ENCODE results near the gene RNF207.

Gene RNF207

GRCh38 chr1:6233376-6233775 is 27.5 kb downstream of the RNF207 start:
- TF ChIP-seq EGR1 (IDR thresholded peaks at IDR 0.05) (no peak), FOXM1 (IDR thresholded peaks at IDR 0.05; ENCODE audit: borderline replicate concordance, low read depth) (no peak), TCF12 (IDR thresholded peaks at IDR 0.05; ENCODE audit: low read depth) (no peak), ZBTB7A (IDR thresholded peaks at IDR 0.05; ENCODE audit: low read depth) (no peak), REST (IDR thresholded peaks at IDR 0.05; ENCODE audit: low read depth) (no peak), MAX (IDR thresholded peaks at IDR 0.05) (no peak), YY1 (IDR thresholded peaks at IDR 0.05; ENCODE audit: low read depth) (no peak), RAD21 (IDR thresholded peaks at IDR 0.05; ENCODE audit: low read depth) (no peak), TEAD4 (IDR thresholded peaks at IDR 0.05) (no peak), USF1 (IDR thresholded peaks at IDR 0.05) (no peak), TAF1 (IDR thresholded peaks at IDR 0.05; ENCODE audit: low read depth) (no peak), CREB1 (IDR thresholded peaks at IDR 0.05; ENCODE audit: low read depth) (no peak), NFIC (IDR thresholded peaks at IDR 0.05) (no peak), EP300 (IDR thresholded peaks at IDR 0.05; ENCODE audit: borderline replicate concordance) (no peak)

GRCh38 chr1:6234502-6235295 is 28.8 kb downstream of the RNF207 start:
- TF ChIP-seq MAX (IDR thresholded peaks at IDR 0.05) (no peak), FOXM1 (IDR thresholded peaks at IDR 0.05; ENCODE audit: borderline replicate concordance, low read depth) (no peak), NFIC (IDR thresholded peaks at IDR 0.05) (no peak), ZBTB7A (IDR thresholded peaks at IDR 0.05; ENCODE audit: low read depth) (no peak), YY1 (IDR thresholded peaks at IDR 0.05; ENCODE audit: low read depth) (no peak), CREB1 (IDR thresholded peaks at IDR 0.05; ENCODE audit: low read depth) (no peak), EP300 (IDR thresholded peaks at IDR 0.05; ENCODE audit: borderline replicate concordance) (no peak), TAF1 (IDR thresholded peaks at IDR 0.05; ENCODE audit: low read depth) (no peak), REST (IDR thresholded peaks at IDR 0.05; ENCODE audit: low read depth) (no peak), TCF12 (IDR thresholded peaks at IDR 0.05; ENCODE audit: low read depth) (no peak), TEAD4 (IDR thresholded peaks at IDR 0.05) (no peak), EGR1 (IDR thresholded peaks at IDR 0.05) (no peak), USF1 (IDR thresholded peaks at IDR 0.05) (no peak), CEBPB (IDR thresholded peaks at IDR 0.05) (no peak), RAD21 (IDR thresholded peaks at IDR 0.05; ENCODE audit: low read depth) (no peak)

- TF ChIP-seq CEBPB (IDR thresholded peaks at IDR 0.05) (no peak), EGR1 (IDR thresholded peaks at IDR 0.05) (peak; percentile 13; the same call in 1 of the 2 replicates)
Measured at GRCh38 chr1:6235296-6235677, 29.4 kb downstream of the RNF207 start.

DNA sequence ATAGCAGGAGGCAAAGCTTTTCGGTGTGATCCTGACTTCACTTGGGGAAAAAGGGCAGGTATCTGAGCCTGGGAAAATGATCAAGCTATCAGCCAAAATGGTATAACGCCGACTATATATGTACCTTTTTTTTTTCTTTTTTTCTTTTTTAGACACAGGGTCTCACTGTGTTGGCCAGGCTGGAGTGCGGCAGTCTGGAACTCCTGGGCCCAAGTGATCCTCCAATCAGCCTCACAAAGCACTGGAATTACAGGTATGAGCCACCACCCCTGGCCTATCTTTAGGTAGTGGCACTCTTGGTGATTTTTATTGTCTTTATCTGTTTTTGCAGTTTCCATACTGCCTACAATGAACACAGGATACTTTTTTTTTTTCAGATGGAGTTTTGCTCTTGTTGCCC is 31.2 kb downstream of the RNF207 start:
- TF ChIP-seq ZBTB7A (IDR thresholded peaks at IDR 0.05; ENCODE audit: low read depth): no peak

- TF ChIP-seq RAD21 (IDR thresholded peaks at IDR 0.05; ENCODE audit: low read depth) (no peak), YY1 (IDR thresholded peaks at IDR 0.05; ENCODE audit: low read depth) (no peak), ZBTB7A (IDR thresholded peaks at IDR 0.05; ENCODE audit: low read depth) (no peak)
Measured at GRCh38 chr1:6239213-6239752, 33.4 kb downstream of the RNF207 start.

DNA sequence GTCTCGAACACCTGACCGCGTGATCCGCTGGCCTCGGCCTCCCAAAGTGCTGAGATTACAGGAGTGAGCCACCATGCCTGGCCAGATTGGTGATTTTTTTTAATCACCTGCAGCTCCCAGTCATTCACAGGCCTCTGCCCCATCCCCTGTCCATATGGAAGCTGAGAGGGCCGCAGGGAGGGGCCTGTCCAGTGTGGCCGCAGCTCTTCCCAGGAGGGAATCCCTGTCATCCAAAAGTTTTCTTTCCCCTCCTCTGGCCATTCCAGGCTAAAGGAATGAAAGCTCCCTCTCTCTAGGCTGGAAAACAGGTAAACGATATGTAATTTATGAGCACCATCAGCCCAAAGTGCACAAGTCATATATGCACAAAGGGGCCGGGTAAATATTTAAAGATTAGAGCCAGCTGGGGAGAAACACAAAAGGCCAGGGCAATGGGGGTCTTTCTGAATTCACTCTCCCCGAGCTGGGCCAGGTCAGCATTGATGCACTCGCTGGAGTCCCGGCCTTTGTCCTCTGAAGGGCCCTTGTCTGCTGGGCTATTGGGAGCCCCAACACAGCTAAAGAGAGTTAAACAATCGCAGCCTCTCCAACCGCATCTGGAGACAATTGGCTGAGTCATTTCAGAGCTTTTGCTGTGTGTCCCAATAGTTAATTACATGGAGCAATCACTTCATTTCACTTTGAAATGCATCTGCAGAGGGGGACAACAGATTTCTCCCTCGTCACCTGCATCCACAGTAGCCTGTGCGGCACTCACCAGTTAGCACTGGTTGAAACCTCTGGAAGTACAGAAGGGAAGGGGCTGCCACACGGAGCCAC is 34.2 kb downstream of the RNF207 start:
- TF ChIP-seq TCF12 (IDR thresholded peaks at IDR 0.05; ENCODE audit: low read depth) (no peak), MAX (IDR thresholded peaks at IDR 0.05) (no peak), YY1 (IDR thresholded peaks at IDR 0.05; ENCODE audit: low read depth) (no peak), FOXM1 (IDR thresholded peaks at IDR 0.05; ENCODE audit: borderline replicate concordance, low read depth) (no peak), REST (IDR thresholded peaks at IDR 0.05; ENCODE audit: low read depth) (no peak), USF1 (IDR thresholded peaks at IDR 0.05) (no peak), EGR1 (IDR thresholded peaks at IDR 0.05) (no peak), CEBPB (IDR thresholded peaks at IDR 0.05) (no peak), CREB1 (IDR thresholded peaks at IDR 0.05; ENCODE audit: low read depth) (no peak), NFIC (IDR thresholded peaks at IDR 0.05) (no peak), ZBTB7A (IDR thresholded peaks at IDR 0.05; ENCODE audit: low read depth) (no peak), RAD21 (IDR thresholded peaks at IDR 0.05; ENCODE audit: low read depth) (no peak), TEAD4 (IDR thresholded peaks at IDR 0.05) (no peak), EP300 (IDR thresholded peaks at IDR 0.05; ENCODE audit: borderline replicate concordance) (no peak), TAF1 (IDR thresholded peaks at IDR 0.05; ENCODE audit: low read depth) (no peak)
